Fibroblast of lung (primary cell): ENCODE data around the gene APOLD1. TPM values are rescaled to one million over a fixed set of nuclear protein-coding genes. Genes with fewer than 3 reads are reported as not detected.

ENCODE experiments used
- DNase-seq, 2 donors: peaks; one replicate each; pipeline versions ENCODE4 v3.0.0 to v3.0.0-alpha.2; 2010; ENCODE audit warnings: low read depth in 2 of 2
- H2AFZ ChIP-seq: 2 replicates; pipeline ENCODE4 v1.5.1; 2012; ENCODE audit warnings: low read length, control low read depth, inconsistent platforms
- H3K27ac ChIP-seq: 2 replicates; pipeline ENCODE4 v1.5.1; 2011; ENCODE audit warnings: low read length, control low read depth; ENCODE audit not compliant: insufficient read depth
- H3K27me3 ChIP-seq: 2 replicates; pipeline ENCODE4 v1.5.1; 2011; ENCODE audit warnings: mild to moderate bottlenecking, low read length; ENCODE audit not compliant: control insufficient read depth, insufficient read depth
- H3K36me3 ChIP-seq: 2 replicates; pipeline ENCODE4 v1.5.1; 2011; ENCODE audit warnings: low read length; ENCODE audit not compliant: control insufficient read depth, insufficient read depth
- H3K4me1 ChIP-seq: 2 replicates; pipeline ENCODE4 v1.5.1; 2011; ENCODE audit warnings: low read length; ENCODE audit not compliant: control insufficient read depth, insufficient read depth; ENCODE audit errors: extremely low read depth
- H3K4me2 ChIP-seq: 2 replicates; pipeline ENCODE4 v1.5.1; 2011; ENCODE audit warnings: low read length, control low read depth; ENCODE audit not compliant: insufficient read depth; ENCODE audit errors: extremely low read depth
- H3K4me3 ChIP-seq, 4 experiments: fragments of 200-600 bp in 1 of 4; sonication (generic) in 1 of 4; replicated peaks in 1 of 4; 2 replicates each; pipeline ENCODE4 v1.5.1; 2011 to 2016; ENCODE audit warnings: low read length in 4 of 4, low read depth in 3 of 4, mild to moderate bottlenecking in 3 of 4, control low read depth in 2 of 4, inconsistent platforms in 1 of 4, mixed read lengths in 1 of 4; ENCODE audit not compliant: insufficient read depth in 1 of 4; ENCODE audit errors: control extremely low read depth in 1 of 4
- H3K79me2 ChIP-seq: 2 replicates; pipeline ENCODE4 v1.5.1; 2012; ENCODE audit warnings: mild to moderate bottlenecking, low read length, inconsistent platforms; ENCODE audit not compliant: control insufficient read depth, insufficient read depth
- H3K9ac ChIP-seq: 2 replicates; pipeline ENCODE4 v1.5.1; 2011; ENCODE audit warnings: mild to moderate bottlenecking, low read length, control low read depth; ENCODE audit not compliant: insufficient read depth
- H3K9me3 ChIP-seq: 2 replicates; pipeline ENCODE4 v1.5.1; 2012; ENCODE audit warnings: low read depth, low read length; ENCODE audit not compliant: control insufficient read depth, insufficient read depth
- H4K20me1 ChIP-seq: 2 replicates; pipeline ENCODE4 v1.5.1; 2011; ENCODE audit warnings: low read length; ENCODE audit not compliant: control insufficient read depth, insufficient read depth; ENCODE audit errors: extremely low read depth
- CTCF ChIP-seq, 2 donors: IDR thresholded peaks in 1 of 2; conservative IDR thresholded peaks in 1 of 2; 1 replicate in 1 of 2; 2 replicates in 1 of 2; pipeline ENCODE4 v1.5.1; 2011 to 2012; ENCODE audit warnings: low read length in 2 of 2, control low read depth in 1 of 2, inconsistent platforms in 1 of 2, low read depth in 1 of 2, mild to moderate bottlenecking in 1 of 2
- EZH2 ChIP-seq: IDR thresholded peaks from 2 replicates; pipeline ENCODE4 v1.5.1; 2012; ENCODE audit warnings: low read length, control low read depth, mild to moderate bottlenecking; ENCODE audit errors: missing control alignments
- polyA plus RNA-seq, 2 donors: library from polyadenylated mRNA; depleted of rRNA in 1 of 2; stranded (reverse) in 1 of 2; unstranded in 1 of 2; fragments of >200 nt; gene quantifications; 2 replicates each; pipeline ENCODE4 v1.2.1, GENCODE V29; 2011 to 2012; ENCODE audit warnings: missing spikeins in 1 of 2
- total RNA-seq: library from RNA; depleted of rRNA; stranded (reverse); fragments of >200 nt; gene quantifications from 2 replicates; pipeline ENCODE4 v1.2.1, GENCODE V29; 2014

Gene APOLD1
- total and polyA plus RNA-seq, 2 donors (not counting 1 experiment from before 2014, with no cell fraction given): 3.1 to 3.2 TPM

DNA sequence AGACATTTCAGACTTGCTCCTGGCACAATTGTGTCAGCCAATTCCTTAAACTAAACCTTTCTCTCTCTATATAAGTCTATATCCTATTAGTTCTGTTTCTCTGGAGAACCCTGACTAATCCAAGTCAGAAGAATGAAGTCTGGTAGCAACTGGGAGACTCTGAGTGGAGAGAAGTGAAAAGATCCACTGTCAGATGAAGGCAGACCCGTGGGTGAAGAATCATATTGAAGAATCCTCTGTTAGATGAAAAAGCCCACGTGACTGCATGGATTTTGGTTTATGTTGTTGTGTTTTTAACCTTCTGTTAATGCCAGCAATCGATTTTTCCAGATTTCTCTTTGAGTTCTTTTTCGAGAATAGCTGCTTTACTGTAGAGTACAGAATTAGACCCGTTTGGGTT is 29.5 kb upstream of the APOLD1 start:
- Histone ChIP-seq H3K4me3 (no peak overlapping the region), H3K4me1 (no peaks in the 10 kb centered on the region), H2AFZ (no peak overlapping the region), H4K20me1 (no peaks in the 10 kb centered on the region), H3K9ac (no peak overlapping the region), H3K27me3 (no peaks in the 10 kb centered on the region), H3K9me3 (no peaks in the 10 kb centered on the region), H3K79me2 (no peaks in the 10 kb centered on the region), H3K4me2 (no peak overlapping the region), H3K36me3 (no peaks in the 10 kb centered on the region), H3K27ac (no peak overlapping the region)
- no peak for TF ChIP-seq EZH2
- no peak for TF ChIP-seq CTCF (conservative IDR thresholded peaks at IDR 0.05 in 1 of 2, IDR thresholded peaks at IDR 0.05 in 1 of 2; ENCODE audit: low read depth in 1 of 2, low read length in 2 of 2)
- no peak for DNase-seq

- no peak for DNase-seq
- Histone ChIP-seq H4K20me1 (no peaks in the 10 kb centered on the region), H2AFZ (no peak overlapping the region), H3K36me3 (no peaks in the 10 kb centered on the region), H3K4me3 (no peak overlapping the region), H3K79me2 (no peaks in the 10 kb centered on the region), H3K9ac (no peak overlapping the region), H3K9me3 (no peaks in the 10 kb centered on the region), H3K27ac (no peak overlapping the region), H3K27me3 (no peaks in the 10 kb centered on the region), H3K4me2 (no peak overlapping the region), H3K4me1 (no peaks in the 10 kb centered on the region)
- no peak for TF ChIP-seq CTCF (conservative IDR thresholded peaks at IDR 0.05 in 1 of 2, IDR thresholded peaks at IDR 0.05 in 1 of 2; ENCODE audit: low read depth in 1 of 2, low read length in 2 of 2)
- no peak for TF ChIP-seq EZH2
These were observed 28.3 kb upstream of the APOLD1 start for GRCh38 chr12:12757121-12757520.

- no peak overlapping the region for H3K4me3 ChIP-seq
- no peaks in the 10 kb centered on the region for H3K27me3 ChIP-seq
- no peaks in the 10 kb centered on the region for H3K9me3 ChIP-seq
- H4K20me1 ChIP-seq: no peaks in the 10 kb centered on the region
- no peak overlapping the region for H2AFZ ChIP-seq
- H3K4me1 ChIP-seq: no peaks in the 10 kb centered on the region
- no peak overlapping the region for H3K27ac ChIP-seq
- no peak overlapping the region for H3K9ac ChIP-seq
- no peak for DNase-seq
- no peaks in the 10 kb centered on the region for H3K79me2 ChIP-seq
- TF ChIP-seq EZH2 (no peak), CTCF (conservative IDR thresholded peaks at IDR 0.05 in 1 of 2, IDR thresholded peaks at IDR 0.05 in 1 of 2; ENCODE audit: low read depth in 1 of 2, low read length in 2 of 2) (no peak)
- H3K36me3 ChIP-seq: no peaks in the 10 kb centered on the region
- no peak overlapping the region for H3K4me2 ChIP-seq
These were observed 26.1 kb upstream of the APOLD1 start for GRCh38 chr12:12759234-12759915.
